HG03060 (cell line): ENCODE measurements around the gene ARHGAP21.
"Not testable (repeated sequence)": the region's sequence is repeated elsewhere in the genome, so short reads cannot be mapped to it uniquely, and the experiment has no call there.

ENCODE experiments used
- ATAC-seq: cut with Tn5 transposase; IDR thresholded peaks from one replicate; pipeline ENCODE4 v1.9.1; 2021; ENCODE audit warnings: low read depth, moderate number of reproducible peaks; ENCODE audit not compliant: unreplicated experiment

ARHGAP21 gene

DNA sequence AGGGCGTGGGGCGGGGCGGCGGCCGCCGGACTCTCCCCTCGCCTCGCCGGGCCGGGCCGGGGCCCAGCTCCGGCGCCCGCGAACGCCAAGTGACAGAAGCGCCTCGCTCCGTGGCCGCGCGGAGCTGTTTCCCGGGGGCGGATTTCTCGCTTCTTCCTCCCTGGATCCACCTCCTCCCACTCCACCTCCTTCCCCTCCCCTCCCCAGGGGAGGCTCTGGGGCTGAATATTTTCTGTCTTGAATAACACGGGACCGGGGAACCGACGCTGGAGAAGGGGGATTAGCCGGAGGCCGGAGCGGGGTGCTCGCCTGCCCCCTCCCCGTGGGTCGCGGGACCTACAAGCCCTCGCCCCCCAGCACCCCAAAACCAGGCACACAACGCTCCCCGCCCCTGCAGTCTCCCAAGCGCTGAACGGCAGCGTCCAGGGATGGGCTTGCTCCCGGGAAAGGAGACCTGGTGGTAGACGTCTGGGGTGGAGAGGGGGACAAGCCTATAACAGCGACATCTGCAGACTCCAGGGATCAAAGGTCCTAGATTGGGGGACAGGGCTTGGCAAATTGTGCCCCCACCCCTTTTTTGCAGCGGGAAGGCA lies at the start of gene ARHGAP21:
TSS of gene ARHGAP21 (minus strand) at position 100 of the 593 bp plus-strand sequence. CDS start 1,988 bp downstream, outside the sequence.
- no peak for ATAC-seq

- no peak for ATAC-seq
Observed at GRCh38 chr10:24771943-24772694, 48.4 kb upstream of the ARHGAP21 start.

- not testable (repeated sequence) for ATAC-seq
Observed at GRCh38 chr10:24764991-24765390, 41.3 kb upstream of the ARHGAP21 start.

- ATAC-seq = no peak
Observed at GRCh38 chr10:24762966-24763623, 39.4 kb upstream of the ARHGAP21 start.

- no peak for ATAC-seq
Observed at GRCh38 chr10:24762161-24762924, 38.7 kb upstream of the ARHGAP21 start.

GRCh38 chr10:24759672-24760071 lies 36.0 kb upstream of the ARHGAP21 start:
- no peak for ATAC-seq

DNA sequence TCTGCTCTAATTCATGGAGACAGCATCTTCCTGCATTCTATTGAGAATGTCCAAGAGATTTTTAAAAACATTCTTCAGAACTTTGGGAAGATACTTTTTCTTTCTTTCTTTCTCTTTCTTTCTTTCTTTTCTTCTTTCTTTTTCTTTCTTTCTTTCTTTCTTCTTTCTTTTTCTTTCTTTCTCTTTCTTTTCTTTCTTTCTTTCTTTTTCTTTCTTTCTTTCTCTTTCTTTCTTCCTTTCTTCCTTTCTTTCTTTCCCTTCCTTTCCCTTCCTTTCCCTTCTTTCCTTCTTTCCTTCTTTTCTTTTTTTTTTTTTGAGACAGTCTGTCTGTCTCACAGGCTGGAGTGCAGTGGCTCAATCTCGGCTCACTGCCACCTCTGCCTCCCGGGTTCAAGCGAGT lies 34.6 kb upstream of the ARHGAP21 start:
- ATAC-seq = not testable (repeated sequence)

- no peak for ATAC-seq
Observed at GRCh38 chr10:24756283-24756682, 32.6 kb upstream of the ARHGAP21 start.

GRCh38 chr10:24751716-24752115 lies 28.0 kb upstream of the ARHGAP21 start:
- no peak for ATAC-seq

DNA sequence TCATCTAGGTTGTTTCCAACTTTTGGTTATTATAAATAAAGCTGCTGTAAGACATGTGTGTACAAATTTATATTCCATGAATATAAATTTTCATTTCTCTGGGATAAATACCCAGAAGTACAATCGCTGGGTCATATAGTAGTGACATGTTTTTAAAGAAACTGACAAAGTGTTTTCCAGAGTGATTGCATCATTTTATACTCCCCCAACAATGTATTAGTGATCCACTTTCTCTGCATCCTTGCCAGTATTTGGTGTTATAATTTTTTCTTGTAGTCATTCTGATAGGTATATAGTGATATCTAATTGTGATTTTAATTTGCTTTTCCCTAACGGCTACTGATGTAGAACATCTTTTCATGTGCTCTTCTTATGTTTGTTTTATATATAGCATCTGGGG lies 27.0 kb upstream of the ARHGAP21 start:
- ATAC-seq = no peak

GRCh38 chr10:24748214-24748613 lies 24.5 kb upstream of the ARHGAP21 start:
- no peak for ATAC-seq

DNA sequence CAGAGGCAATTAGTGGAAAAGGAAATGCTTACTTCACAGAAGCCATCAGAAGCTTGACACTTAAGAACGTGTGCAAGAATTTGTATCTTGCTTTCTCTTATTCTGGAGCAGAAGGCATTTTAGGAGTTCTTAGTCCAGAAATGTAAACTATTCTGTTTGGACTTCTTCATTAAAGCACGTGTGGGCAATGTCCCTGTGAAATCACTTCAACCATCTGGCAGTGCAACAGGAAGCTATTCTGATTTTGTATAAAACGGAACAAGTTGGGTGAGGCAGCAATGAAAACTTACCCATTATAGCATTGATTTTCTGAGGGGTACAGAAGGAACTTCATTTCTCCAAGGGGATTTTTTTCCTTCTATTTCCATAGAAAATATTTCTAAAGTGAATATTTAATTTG lies 21.3 kb upstream of the ARHGAP21 start:
- no peak for ATAC-seq

GRCh38 chr10:24740714-24741113 lies 17.0 kb upstream of the ARHGAP21 start:
- ATAC-seq = no peak

- no peak for ATAC-seq
Observed at GRCh38 chr10:24737001-24737400, 13.3 kb upstream of the ARHGAP21 start.

DNA sequence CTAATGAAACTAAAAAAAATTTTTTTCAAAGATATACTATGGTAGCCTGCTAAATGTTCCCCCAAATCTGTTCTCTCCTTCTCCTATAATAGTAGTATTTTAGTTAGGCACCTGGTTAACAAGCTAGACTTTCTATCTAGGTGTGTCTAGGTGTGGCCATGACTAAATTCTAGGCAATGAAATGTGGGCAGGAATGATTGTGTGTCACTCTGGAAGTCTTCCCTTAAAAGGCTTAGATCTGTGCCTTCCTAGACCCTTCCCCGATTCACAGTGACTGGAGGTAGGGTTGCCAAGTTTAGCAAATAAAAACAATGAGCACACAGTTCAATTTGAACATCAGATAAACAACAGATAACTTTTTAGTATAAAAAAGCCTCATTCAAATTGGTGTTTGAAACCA lies 8.3 kb upstream of the ARHGAP21 start:
- no peak for ATAC-seq

GRCh38 chr10:24730811-24731210 lies 7.1 kb upstream of the ARHGAP21 start:
- ATAC-seq = no peak

DNA sequence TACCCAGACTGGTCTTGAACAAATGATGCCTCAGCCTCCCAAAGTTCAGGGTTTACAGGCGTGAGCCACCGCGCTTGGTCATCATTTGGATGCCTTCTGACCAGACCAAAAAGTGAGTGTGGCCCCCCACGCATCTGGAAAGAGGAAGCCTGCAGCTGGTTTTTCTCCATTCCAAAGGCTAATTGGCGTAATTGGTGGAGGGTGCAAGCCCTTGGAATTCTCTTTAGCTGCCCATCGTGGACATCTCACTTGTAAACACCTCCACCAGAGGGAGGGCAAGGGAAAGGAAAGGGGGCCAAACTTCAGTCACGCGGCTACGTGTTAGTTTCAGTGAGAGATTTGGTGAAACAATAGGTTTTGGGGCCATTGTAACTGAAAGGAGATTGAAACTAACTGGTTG lies 4.1 kb upstream of the ARHGAP21 start:
- no peak for ATAC-seq

DNA sequence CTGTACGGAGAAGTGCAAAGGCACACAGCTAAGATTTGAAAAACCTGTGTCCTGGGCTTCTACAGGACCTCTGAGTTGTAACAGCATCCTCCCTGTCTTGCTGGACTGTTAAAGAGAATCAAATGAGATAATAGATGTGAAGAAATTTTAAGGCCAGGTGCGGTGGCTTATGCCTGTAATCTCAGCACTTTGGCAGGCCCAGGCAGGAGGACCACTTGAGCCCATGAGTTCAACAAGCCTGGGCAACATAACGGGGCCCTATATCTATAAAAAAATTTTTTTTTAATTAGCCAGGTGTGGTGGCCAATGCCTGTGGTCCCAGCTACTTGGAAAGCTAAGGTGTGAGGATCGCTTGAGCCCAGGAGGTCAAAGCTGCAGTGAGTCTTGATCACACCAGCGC lies 2.9 kb upstream of the ARHGAP21 start:
- ATAC-seq = no peak

DNA sequence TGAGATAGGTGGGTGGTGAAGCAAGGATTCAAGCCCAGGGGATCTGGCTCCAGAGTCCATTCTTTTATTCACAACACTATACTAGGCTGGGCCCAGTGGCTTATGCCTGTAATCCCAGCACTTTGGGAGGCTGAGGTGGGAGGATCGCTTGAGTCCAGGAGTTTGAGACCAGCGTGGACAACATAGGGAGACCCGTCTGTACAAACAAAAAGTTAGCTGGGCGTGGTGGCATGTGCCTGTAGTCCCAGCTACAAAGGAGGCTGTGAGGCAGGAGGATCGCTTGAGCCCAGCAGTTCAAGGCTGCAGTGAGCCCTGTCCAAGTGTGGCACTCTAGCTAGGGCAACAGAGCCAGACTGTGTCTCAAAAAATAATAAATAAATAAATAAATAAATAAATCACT lies 2.3 kb upstream of the ARHGAP21 start:
- ATAC-seq = not testable (repeated sequence)

DNA sequence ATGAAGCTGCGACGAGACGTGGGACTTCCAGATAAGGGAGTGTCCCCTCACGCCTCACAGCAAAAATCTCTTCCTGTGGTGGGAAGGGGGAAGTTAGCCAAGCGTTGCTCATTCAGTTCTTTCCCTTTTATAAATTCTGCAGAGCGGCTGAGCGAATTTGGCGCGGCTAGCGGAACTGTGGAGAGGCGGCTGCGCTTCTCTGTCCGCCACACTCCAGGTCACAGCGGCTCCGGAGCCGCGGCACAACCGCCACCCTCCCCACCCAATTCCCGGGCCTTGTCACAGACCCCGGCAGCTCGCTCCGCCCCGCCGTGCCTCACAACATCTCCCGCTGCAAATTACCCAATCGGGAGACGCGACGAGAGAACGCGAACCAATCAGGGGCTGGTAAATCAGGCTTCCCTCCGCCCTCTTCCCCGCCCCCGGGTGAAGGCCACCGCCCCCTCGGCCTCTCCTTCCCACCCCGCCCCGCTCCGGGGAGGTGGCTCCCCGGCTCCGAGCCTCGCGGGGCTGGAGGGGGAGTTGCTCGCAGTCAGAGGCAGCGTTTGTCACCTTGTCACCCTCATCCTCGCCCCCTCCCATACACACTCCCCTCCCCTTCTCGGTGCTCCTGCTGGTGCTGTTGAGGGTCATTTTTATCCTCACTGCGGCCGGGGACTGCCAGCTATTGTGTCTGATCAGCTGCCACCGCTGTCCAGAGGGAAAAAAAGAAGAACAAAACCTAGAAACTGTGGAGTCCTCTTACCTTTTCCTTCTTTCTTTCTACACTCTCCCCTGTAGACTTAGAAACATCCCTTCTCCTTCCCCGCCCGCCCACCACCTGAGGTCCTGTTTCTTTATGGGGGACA lies 918 bp upstream of the ARHGAP21 start:
- peak; percentile 92 for ATAC-seq
